ENCODE results near the gene STAB2.

- TF ChIP-seq SUZ12 (IDR thresholded peaks at IDR 0.05; ENCODE audit: extremely low read depth, insufficient read depth, insufficient read length) (no peak), ZNF274 (IDR thresholded peaks at IDR 0.05; ENCODE audit: low read depth, low read length) (no peak)
Observed at GRCh38 chr12:103677905-103678304, 90.8 kb downstream of the STAB2 start.
